IPS-18c (cell line): Measurements from ENCODE around the gene FANCC.

ENCODE experiments used
- H3K4me3 ChIP-seq: 2 replicates; pipeline ENCODE4 v1.7.0; 2013; ENCODE audit warnings: low read depth, mild to moderate bottlenecking, low read length, moderate library complexity; ENCODE audit not compliant: insufficient read depth
- H3K9me3 ChIP-seq: one replicate; pipeline ENCODE4 v1.6.1; 2013; ENCODE audit warnings: mild to moderate bottlenecking, low read length, moderate library complexity; ENCODE audit not compliant: control insufficient read depth, insufficient read depth

The FANCC gene

GRCh38 chr9:95095641-95096355 is 221.7 kb downstream of the FANCC start:
- Histone ChIP-seq H3K9me3 (no peaks in the 10 kb centered on the region), H3K4me3 (no peak overlapping the region)

- H3K4me3 ChIP-seq, result no peak overlapping the region
- H3K9me3 ChIP-seq, result no peaks in the 10 kb centered on the region
Observed at GRCh38 chr9:95094002-95094401, 223.5 kb downstream of the FANCC start.

DNA sequence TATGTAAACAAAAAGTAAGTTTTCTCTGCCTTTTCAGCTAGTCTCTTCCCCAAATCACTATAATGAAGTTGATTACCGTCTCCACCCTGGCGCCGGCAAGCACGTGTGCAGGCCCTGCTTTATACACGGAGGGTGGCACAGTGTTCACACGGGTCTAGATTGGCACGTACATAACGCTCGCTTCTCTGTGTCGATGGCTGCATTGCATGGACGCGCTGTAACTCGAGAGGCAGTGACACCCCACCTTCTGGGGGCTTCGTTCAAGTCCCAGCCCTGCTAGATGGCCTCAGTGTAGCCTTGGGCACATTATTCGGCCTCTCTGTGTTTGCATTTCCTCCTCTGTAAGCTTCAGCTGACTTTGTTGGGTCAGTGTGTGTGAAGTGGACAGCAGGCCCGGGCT is 223.9 kb downstream of the FANCC start:
- Histone ChIP-seq H3K4me3 (no peak overlapping the region), H3K9me3 (no peaks in the 10 kb centered on the region)

DNA sequence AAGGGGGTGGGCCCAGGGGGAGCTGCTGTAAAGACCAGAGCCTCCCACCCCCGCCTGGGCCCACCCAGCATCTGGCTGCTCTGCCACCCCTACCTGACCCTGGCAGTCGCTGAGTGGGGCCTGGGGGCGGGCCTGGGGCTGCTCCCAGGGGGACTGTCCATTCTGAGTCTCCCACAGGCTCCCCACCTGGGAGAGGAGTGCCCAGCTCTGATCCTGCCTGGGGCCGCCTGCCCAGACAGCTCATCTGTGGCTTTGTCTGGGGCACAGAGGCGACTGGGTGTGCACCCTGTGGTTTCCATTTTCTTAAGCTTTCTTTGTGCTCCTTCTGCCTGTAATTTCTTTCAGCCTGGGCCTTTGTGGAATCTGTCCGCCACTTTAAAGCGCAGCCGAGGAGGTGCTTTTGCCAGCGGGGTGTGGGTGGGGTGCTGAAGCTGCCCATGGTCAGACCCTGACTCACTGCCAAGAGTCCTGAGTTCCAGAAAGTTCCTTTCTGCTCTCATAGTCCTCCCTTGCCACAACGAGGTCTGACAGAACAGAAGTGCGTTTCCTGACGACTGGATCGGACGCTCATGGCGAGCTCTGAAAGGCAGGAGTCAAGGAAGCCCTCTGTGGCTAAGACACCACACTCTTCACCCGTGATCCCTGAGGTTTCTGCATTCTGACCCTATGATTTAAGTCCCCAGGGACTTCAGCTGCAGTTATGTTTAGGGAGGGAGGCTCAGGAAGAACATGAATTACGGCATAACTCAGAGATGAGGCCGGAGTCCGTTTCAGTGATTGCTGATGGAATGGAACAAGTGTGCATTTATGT is 225.0 kb downstream of the FANCC start:
- no peak overlapping the region for H3K4me3 ChIP-seq
- no peaks in the 10 kb centered on the region for H3K9me3 ChIP-seq

GRCh38 chr9:95091601-95092261 is 225.8 kb downstream of the FANCC start:
- H3K9me3 ChIP-seq, result no peaks in the 10 kb centered on the region
- no peak overlapping the region for H3K4me3 ChIP-seq

- H3K9me3 ChIP-seq, result no peaks in the 10 kb centered on the region
- H3K4me3 ChIP-seq, result no peak overlapping the region
Observed at GRCh38 chr9:95090871-95091577, 226.5 kb downstream of the FANCC start.

DNA sequence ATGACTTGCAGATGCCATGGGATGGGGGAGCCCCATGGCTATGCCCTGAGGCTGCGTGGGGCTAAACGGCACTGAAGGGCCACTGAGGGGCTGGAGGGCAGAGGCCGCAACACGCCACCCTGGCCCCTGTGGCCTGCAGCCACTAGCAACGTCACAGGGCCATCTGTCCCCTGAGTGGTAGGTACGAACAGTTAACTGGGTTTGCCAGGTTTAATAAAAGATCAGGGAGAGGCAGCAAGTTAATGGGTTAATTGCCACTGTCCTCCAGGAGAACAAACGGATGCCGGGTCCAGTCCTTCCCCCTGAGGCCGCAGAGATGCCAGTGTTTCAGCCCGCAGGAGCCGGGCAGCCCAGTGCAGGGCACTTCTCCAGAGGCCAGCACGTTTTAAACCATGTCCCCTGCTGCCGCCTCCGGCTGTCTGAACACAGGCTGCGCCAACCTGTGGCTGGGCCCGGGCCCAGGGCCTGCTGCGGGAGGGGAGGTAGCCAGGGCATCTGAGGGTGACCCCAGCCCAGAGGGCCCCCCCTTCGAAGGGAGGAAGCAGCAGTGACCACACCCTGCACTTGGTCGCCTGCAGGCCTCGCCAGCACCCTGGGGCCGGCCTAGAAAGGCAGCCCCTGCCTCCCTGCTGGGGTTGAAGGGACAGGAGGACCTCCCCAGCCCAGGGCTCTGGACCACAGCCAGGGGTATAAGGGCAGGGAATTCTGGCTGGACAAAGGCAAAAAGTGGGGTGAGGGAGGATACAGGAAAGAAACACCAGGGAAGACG is 227.3 kb downstream of the FANCC start:
- Histone ChIP-seq H3K9me3 (no peaks in the 10 kb centered on the region), H3K4me3 (no peak overlapping the region)

DNA sequence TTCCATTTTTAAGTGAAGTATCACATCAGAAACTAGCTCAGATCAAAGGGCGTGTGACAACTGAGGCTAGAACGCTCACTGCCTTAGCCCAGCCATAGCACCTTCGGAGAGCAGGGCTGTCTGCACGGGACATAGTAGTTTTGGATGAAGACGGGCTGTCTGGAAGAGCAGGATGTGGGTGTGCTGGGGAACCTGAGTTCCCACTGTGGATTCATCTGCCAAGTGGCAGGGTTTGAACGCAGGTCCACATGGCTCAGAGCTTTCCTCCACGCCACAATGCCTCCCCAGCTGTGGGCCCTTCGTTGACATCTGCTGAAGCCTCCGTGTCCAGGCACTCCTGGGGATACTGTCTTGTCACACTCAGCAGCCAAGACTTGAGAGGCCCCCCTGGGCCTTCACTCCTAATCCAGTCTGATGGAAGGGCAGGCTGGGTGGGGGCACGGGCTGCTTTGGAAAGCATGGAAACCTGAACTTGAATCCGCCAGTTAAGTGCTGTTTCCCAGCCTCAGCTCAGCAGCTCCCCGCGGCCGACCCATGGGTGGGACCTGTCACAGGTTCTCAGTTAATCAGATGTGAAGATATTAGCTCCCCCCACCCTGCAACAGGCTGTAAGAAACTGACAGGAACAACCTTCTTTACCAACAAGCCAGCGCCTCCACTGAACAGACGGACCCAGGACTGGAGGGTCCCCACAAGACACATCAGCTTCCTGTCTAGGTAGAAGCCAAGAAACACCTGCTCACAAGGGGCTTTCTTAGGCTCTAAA is 228.1 kb downstream of the FANCC start:
- no peak overlapping the region for H3K4me3 ChIP-seq
- H3K9me3 ChIP-seq, result no peaks in the 10 kb centered on the region

DNA sequence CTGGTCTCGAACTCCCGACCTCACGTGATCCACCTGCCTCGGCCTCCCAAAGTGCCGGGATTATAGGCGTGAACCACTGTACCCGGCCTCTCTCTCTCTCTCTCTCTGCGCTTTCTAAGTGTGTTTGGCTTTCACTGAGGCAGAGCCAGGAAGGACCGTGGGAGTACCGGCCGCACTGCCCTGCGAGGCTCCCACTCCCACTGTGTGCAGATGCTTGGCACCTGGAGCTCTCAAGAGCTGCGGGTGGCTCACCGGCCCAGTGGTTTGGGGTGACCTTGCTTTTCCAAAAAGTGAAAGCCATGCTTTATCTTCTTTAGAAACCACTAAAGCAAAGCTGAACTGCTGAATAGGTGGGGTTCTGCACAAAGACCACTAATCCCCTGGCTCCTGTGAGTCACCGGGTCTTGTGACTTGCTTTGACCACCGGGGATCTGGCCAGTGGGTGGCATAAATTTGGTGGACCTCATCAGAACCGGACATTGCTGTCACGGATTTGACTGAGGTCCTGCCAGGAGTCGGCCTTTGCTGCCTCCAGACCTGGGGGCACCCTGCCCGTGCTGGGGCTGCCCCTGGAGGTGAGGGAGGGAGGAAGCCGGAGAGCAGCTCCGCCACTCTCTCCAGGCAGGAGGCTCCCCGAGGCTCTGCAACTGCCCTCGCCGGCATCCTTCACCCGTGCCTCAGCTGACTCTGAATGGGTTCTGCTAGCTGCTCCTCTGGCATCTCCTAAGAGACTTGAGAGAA is 228.9 kb downstream of the FANCC start:
- Histone ChIP-seq H3K9me3 (no peaks in the 10 kb centered on the region), H3K4me3 (no peak overlapping the region)

GRCh38 chr9:95087659-95088242 is 229.8 kb downstream of the FANCC start:
- Histone ChIP-seq H3K9me3 (no peaks in the 10 kb centered on the region), H3K4me3 (no peak overlapping the region)

GRCh38 chr9:95086564-95086955 is 230.9 kb downstream of the FANCC start:
- H3K9me3 ChIP-seq, result no peaks in the 10 kb centered on the region
- H3K4me3 ChIP-seq, result no peak overlapping the region

GRCh38 chr9:95085861-95086563 is 231.5 kb downstream of the FANCC start:
- H3K9me3 ChIP-seq, result no peaks in the 10 kb centered on the region
- H3K4me3 ChIP-seq, result no peak overlapping the region

DNA sequence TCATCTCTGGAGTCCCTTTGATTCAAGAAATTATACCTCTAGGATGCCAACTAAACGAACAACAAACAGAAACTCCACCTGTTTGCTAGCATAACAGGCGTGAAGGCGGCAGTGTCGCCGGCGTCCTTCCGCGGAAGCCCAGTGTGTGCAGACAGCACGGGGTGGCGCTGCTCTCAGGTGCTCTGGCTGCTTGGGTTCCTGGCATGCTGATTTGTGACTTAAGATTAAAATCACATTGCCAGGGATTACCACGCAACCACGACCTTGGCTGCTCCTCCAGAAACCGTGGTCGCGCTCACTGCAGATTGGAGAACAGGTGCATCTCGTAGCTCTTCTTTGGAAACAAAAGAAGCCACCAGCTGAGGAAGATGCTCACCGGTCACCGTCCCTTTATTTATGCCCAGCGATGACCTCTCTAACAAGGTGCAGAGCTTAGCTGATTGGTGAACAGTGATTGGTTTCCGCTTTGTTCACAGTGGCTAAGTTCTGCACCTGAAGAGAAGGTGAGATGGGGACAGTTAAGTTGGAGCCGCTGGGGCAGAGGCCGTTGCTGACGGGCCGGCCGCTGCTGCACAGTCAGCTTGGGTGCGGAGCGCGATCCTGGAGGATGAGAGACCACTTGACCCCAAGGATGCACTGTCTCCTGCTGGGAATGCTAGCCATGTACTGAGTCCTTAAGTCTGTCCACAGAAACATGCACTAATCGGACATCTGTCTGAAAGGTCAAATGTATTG is 232.3 kb downstream of the FANCC start:
- Histone ChIP-seq H3K9me3 (no peaks in the 10 kb centered on the region), H3K4me3 (no peak overlapping the region)

- H3K9me3 ChIP-seq, result peaks cover 2% of the 10 kb centered on the region
- no peak overlapping the region for H3K4me3 ChIP-seq
Observed at GRCh38 chr9:95084254-95084934, 233.1 kb downstream of the FANCC start.
